Forelimb muscle (tissue), 1 donor: Measurements from ENCODE around the gene RABEP2. TPM values are rescaled to one million over a fixed set of nuclear protein-coding genes. Genes with fewer than 3 reads are reported as not detected.

Experiments used
- DNase-seq: peaks from one replicate; pipeline ENCODE4 v3.0.0-alpha.2; 2013; ENCODE audit warnings: low read depth
- polyA plus RNA-seq: library from polyadenylated mRNA; unstranded; fragments of 120-200 nt; gene quantifications from one replicate; pipeline ENCODE4 v1.2.1, GENCODE V29; 2013; ENCODE audit not compliant: insufficient read length

Gene RABEP2
- polyA plus RNA-seq, 1 donor: 13.2 TPM

- DNase-seq: no peak
Observed at GRCh38 chr16:28858421-28858820, 66.6 kb downstream of the RABEP2 start.

Other genes starting within 250 kb of the RABEP2 start
- 313 TPM for gene EIF3C, start 213.8 kb downstream of the RABEP2 start, polyA plus RNA-seq
- gene NPIPB9, start 173.5 kb downstream of the RABEP2 start, polyA plus RNA-seq: 0.86 TPM
- 75.1 TPM for gene ATXN2L, start 102.2 kb downstream of the RABEP2 start, polyA plus RNA-seq
- 145 TPM for gene TUFM, start 78.9 kb downstream of the RABEP2 start, polyA plus RNA-seq
- 43.7 TPM for gene SH2B1, start 61.4 kb downstream of the RABEP2 start, polyA plus RNA-seq
- gene ATP2A1, start 46.8 kb downstream of the RABEP2 start, polyA plus RNA-seq: 688 TPM
- gene CD19, start 6.7 kb upstream of the RABEP2 start, polyA plus RNA-seq: 0.65 TPM
- gene NFATC2IP, start 25.7 kb upstream of the RABEP2 start, polyA plus RNA-seq: 29.3 TPM
- gene SPNS1, start 49.5 kb upstream of the RABEP2 start, polyA plus RNA-seq: 23.8 TPM
- gene LAT, start 59.8 kb upstream of the RABEP2 start, polyA plus RNA-seq: 3.1 TPM